H54 (cell line): ENCODE measurements around the gene NRIP3.
"Not testable (repeated sequence)": the region's sequence is repeated elsewhere in the genome, so short reads cannot be mapped to it uniquely, and the experiment has no call there.

ENCODE experiments used
- DNase-seq: peaks from one replicate; pipeline ENCODE4 v3.0.0; 2011; ENCODE audit warnings: low spot score, mixed read lengths; ENCODE audit not compliant: insufficient read length
- FAIRE-seq: peaks from 3 replicates; lab custom pipeline; 2011; peaks lifted over from hg19 to GRCh38; lab: Jason Lieb, UNC
- POLR2A ChIP-seq: IDR thresholded peaks from 2 replicates; pipeline ENCODE4 v1.6.1; 2011; ENCODE audit warnings: low read depth, mild to moderate bottlenecking, low read length

NRIP3 gene

DNA sequence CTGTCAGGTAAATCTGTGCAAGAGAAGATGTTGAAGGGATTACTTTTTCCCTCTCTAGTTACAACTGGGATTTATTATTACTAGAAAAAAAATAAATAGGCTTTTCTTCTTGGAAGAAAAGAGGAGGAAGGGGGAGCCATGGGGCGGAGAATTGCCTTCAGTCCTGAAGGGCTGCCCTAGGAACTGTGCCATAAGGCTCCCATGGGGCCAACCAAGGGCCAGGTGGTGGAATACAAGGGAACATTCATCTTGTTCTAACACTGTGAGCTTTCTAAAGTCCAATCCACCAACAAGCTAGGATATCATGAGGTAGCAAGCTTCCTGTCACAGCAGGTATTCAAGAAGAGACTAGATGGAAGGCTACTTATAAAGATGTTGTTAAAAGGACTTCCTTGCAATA lies 24.8 kb upstream of the NRIP3 start:
- FAIRE-seq (no peak), DNase-seq (no peak)
- TF ChIP-seq POLR2A, result no peak

DNA sequence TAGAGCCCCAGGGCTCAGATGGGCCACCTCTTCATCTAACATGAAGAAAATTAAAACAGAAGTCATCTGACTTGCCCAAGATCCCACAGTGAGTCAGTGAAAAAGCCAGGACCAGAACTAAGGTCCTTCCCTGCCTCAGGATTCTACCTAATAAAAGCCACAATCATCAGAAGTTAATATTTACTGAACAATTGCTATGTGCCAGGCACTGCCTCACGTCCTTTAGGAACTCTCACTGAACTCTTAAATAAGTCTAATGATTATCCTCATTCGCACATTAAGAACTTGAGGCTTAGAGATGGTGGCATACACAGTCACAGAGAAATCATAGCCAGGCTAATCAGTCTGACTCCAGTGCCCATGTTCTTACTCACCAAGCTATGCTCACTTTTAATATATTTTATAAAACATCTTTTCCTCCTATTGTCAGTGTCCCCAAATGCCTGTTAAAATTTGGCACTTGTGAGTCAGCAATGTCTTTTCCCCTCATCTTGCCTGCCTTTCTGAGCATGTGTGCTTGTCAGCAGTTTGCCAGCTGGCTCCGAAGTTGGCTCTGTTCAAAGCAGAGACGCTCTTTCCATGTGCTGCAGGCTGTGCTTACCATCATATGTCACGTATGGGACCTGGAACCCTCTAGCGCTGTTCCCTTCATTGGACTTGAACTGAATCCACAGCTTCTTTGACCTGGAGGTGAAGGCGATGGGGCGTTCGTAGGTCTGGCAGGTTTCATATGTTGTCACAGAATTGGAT lies 21.5 kb upstream of the NRIP3 start:
- DNase-seq, result no peak
- TF ChIP-seq POLR2A, result no peak
- FAIRE-seq, result no peak

DNA sequence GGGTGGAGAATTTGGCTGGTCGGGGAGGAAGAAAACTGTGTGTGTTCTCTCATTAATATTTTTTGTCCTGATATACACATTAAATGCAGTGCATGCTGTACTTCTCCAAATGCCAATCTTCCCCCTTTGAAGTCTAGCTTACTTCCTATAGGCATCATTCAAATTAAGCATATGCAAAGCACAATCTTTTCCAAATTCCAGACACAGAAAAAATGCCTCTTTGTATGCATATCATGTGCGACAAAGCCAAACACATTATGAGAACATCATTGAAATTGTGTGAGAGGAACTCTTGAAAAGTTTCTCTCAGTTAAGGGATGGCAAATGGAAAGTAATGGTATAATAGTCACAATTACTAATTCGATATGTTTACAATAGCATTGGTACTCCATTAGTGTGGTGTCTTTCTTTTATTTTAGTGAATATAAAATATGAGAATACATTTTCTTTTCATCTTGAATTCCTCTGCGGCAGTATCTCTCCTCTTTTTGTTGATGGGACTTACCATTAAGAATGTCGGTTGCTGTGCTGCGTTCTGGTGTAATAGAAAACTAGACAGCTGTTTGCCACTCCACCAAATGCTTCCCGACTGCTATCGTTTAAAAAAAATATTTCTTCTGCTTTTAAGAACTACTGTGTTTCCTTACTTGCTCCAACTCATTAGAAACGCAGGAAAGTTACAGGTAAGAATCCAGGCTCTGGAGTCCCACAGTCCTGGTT lies 19.3 kb upstream of the NRIP3 start:
- TF ChIP-seq POLR2A, result no peak
- DNase-seq (no peak), FAIRE-seq (no peak)

DNA sequence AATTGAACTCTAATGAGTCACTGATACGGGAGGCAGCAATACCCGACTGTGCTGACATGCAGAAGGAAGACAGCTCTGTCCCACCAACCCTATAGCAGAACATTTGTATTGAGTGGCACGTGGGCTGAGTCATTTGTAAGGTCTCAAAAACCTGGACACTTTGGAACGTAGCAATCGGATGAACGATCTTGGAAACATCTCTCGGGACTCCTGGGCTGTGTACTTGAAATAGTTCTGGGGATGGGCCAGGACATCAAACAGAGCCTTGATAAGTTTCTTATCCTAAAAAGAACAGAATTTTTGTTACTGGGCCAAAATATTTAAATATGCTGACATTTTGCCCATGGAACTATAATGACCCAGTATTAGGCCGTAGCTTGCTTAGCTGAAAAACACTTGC lies 17.1 kb upstream of the NRIP3 start:
- FAIRE-seq, result no peak
- TF ChIP-seq POLR2A, result no peak
- DNase-seq, result no peak

DNA sequence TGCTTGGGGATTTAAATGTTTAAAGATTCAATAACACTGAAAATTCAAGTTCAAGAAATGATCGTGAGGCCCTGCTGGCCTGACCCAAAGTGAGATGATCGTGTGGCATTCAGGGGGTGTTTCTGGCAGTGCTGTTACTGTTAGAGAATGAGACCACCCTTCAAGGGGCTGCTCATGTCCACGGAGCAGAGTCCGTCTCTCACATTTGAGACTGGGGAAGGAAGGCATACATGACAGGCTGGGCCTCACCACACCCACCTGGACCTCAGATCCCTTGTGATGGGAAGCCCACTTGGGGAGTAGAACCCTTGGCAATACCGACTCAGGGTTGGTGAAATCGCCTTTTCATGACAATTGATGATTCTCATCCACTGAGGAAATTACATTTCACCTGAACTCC lies 16.1 kb upstream of the NRIP3 start:
- no peak for TF ChIP-seq POLR2A
- FAIRE-seq (no peak), DNase-seq (no peak)

DNA sequence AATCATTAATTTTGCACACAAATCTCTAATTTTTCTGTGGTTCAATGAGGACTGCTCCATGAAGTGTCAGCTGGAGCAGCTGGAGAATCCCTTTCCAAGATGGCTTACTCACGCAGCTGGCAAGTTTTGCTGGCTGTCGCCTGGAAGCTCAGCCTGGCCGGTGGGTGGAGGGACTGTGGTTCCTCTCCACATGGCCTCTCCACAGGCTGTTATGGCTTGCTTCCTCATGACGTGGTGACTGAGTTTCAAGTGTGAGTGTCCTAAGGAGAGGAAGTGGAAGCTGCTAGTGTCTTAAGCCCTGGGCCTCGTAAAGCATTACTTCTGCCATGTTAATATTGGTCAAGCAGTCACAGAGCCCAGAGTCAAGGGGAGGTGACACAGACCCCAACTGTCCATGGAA lies 14.0 kb upstream of the NRIP3 start:
- TF ChIP-seq POLR2A, result no peak
- no peak for FAIRE-seq
- no peak for DNase-seq

DNA sequence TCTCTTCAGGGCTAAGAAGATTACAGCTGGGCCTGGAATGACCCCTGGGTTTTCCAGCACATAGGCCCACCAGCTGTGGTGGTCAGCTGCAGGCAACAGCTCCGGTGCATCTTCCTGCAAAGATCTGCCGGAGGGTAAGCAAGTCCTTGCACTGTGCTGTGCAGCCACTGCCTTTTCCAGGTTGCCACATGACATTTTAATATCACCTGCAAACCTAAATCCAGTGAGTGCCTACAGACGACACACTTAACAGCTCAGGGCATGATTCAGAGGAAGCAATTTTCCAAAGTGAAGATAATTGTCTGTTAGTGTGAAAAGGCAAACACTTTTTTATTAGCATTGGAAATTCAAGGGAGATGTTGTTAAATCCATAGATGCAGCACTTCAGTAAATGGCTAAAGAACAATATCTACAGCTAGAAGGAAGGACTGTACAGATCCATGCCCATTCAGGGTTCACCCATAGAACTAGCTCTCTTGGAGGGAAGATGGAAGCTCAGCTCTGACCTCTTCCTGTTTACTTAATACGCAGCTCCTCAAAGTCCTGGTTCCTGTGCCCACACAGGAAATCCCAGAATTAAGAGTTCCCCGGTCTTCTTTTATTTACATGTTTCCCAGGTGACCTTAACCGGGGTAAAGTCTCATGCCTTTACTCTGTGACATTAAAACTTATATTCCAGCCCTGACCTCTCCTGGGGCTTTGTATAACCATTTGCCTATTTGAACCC lies 13.3 kb upstream of the NRIP3 start:
- DNase-seq, result no peak
- no peak for TF ChIP-seq POLR2A
- no peak for FAIRE-seq

DNA sequence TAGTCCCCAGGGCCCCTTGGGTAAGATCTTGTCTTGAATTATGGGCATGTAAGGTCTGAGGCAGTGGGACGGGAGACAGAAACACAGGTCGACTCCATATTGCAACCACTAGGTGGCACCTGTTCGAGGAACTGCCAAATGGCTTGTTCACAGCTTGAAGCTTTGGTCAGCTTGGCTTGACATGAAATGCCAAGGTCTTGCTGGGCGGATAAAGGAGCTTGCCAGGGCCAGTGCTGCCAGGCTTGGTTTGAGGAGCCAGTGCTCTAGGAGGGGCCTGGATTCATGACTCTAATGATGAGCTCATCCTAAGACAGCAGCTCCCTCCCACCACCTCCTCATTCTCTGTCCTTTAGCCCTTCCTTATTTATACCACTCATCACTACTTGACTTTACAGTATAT lies 11.9 kb upstream of the NRIP3 start:
- DNase-seq (peak; percentile 85), FAIRE-seq (peak; percentile 27)
- no peak for TF ChIP-seq POLR2A

DNA sequence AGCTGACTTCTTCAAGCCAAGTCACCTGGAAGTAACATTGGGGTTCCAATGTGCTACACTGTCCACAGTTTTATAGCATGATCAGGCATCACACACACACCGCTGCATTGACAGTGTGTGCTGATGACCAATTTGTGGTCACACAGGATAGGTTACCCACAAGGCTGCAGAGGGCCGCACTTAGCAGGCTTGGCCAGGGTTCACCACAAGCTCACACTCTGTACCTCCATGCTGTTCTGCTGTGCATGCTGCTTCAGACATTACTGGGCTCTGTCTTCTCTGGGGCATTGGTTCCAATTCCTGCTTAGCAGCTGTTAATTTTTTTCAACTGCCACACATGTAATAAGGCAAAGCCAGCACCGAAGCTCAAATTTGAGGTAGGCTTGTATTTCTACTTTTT lies 11.0 kb upstream of the NRIP3 start:
- FAIRE-seq, result no peak
- TF ChIP-seq POLR2A, result no peak
- DNase-seq, result no peak

DNA sequence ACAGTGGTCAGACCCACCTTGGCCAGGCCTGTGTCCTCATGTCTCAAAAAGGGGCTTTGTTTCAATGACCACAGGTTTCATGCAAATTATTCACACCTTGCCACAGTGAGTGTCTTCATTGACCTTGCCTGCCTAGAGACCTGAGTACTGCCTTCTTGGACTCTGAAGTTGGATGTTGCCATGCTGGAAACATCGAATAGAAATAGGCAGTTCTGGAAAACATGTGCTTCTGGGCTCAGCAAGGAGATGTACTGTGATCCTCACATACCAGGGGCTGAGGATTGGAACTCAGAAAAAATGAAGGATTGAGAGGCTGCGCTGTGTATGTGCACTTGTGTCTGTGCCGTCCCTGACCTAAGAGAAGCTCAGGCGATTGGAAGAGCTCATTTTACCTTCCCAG lies 9.6 kb upstream of the NRIP3 start:
- no peak for FAIRE-seq
- no peak for DNase-seq
- no peak for TF ChIP-seq POLR2A

DNA sequence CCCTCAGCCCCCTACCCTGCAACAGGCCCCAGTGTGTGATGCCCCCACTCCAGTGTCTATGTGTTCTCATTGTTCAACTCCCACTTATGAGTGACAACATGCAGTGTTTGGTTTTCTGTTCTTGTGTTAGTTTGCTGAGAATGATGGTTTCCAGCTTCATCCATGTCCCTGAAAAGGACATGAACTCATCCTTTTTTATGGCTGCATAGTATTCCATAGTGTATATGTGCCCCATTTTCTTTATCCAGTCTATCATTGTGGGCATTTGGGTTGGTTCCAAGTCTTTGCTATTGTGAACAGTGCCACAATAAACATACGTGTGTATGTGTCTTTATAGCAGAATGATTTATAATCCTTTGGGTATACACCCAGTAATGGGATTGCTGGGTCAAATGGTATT lies 5.7 kb upstream of the NRIP3 start:
- not testable (repeated sequence) for FAIRE-seq, DNase-seq

DNA sequence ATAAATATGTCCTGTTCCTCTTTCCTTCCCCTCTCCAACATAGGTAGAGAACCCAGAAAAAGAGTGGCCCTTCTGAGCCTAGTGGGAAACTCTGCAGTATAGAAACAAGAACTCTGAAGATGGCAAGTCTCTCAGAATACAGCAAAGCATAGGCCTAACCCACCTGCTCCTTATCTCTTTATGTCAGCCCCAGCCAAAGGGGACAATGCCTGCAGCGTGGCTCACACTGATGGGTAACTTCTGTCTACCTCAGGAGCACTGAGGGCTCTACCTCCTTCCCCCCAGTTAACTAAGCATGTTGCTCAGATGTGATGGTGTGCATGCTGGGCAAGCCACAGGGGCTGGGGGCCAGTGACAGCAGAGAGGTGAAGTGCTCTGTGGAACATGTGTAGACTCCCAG lies 4.9 kb upstream of the NRIP3 start:
- FAIRE-seq (no peak), DNase-seq (no peak)
- no peak for TF ChIP-seq POLR2A

DNA sequence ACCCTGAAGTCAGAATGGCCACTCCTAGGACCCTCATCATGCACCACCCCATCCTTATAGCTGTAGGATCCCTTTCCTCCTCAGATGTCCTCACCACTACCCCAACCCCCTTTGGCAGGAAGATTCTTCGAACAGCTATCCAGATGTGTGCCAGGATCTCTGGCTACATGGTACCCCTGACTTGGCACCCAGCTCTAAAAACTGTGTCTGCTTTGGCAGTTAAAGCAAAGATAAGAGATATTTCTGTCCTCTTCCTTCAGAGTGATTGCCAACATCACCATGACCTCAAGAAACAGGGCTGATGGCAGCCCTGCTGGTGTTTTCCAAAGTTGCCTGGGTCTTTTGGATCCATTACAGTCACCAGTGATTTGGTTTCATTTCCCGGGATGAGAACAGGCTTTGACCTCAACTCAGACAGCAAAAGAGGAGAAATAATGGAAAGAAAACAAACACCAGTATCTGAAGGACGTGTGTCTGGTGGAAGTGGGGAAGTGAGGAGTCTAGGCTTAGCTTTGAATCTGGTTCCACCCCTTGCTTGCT lies 4.3 kb upstream of the NRIP3 start:
- DNase-seq (no peak), FAIRE-seq (no peak)

DNA sequence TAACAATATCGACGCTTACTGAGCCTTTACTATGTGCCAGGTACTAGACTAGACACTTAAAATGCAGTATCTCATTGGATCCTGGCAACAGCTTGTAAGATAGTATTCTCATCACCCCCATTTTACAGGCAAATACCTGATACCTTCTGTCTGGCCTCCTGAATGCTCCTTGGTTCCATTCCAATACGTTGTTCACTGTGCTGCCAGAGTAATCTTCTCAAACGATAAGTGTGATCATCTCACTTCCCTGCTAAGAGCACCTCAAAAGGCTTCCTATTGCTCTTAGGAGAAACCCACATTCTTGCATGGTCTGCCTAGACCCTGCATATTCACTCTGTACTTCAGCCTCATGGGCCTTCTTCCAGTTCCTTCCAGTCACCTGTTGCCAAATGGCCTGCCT lies 1.3 kb upstream of the NRIP3 start:
- DNase-seq (no peak), FAIRE-seq (no peak)
- no peak for TF ChIP-seq POLR2A

More for the DNA sequence above, 4.3 kb upstream of the NRIP3 start:
- no peak for TF ChIP-seq POLR2A
